GM21423 (cell line): ENCODE data around the gene PPY.
"Not testable (repeated sequence)": the region's sequence is repeated elsewhere in the genome, so short reads cannot be mapped to it uniquely, and the experiment has no call there.

ENCODE experiments used
- ATAC-seq: cut with Tn5 transposase; IDR thresholded peaks from one replicate; pipeline ENCODE4 v1.9.1; 2021; ENCODE audit warnings: mild to moderate bottlenecking, moderate library complexity; ENCODE audit not compliant: unreplicated experiment

PPY gene, protein sequence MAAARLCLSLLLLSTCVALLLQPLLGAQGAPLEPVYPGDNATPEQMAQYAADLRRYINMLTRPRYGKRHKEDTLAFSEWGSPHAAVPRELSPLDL

DNA sequence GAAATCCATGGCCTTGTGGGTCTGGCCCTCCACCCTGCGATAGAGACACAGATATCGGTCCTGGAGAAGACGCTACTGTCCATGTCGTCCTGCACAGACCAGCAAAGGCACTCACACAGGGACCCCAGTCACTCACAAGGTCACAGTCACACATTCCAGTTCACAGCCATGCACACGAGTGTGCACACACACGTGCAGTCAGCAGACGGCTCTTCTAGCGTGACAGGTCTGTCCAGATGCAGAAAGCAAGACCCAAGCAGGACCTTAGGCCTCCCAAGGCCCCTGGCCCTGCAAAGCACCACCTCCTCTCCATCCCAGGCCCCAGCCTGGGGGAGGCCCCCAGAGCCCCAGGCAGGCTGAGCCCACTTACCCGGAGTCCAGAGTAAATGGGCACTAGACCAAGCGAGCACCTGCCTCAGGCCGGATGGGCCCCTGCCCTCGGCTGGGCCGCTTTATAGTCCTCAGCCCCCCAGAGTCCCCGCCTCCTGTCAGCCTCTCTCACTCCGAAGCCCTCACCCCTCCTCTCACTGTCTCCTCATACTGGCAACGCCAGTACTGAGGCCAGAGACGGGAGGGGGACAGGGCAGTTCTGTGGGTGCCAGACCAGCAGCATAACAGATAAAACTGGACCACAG lies at the start of gene PPY:
TSS of gene PPY (minus strand) at position 426 of the 635 bp plus-strand sequence. CDS start 822 bp downstream, outside the sequence.
- ATAC-seq: no peak

DNA sequence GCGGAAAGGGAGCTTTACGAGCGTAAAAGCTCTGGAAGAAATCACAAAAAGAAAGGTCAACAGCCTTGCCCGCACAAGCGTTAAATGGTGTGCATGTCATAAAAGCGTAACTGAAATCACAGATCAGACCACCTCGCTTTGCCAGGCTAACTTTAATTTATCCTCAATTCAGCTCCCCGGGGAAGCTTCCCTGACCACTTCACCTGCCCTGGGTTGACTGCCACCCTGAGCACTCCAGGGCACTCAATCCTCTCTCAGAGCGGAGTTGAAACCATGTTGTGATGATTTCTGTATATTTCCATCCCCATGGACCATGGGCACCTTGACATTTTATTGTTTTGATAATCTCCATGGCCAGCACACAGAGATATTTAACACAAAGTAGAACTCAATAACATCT lies 46.0 kb upstream of the PPY start:
- ATAC-seq: no peak

DNA sequence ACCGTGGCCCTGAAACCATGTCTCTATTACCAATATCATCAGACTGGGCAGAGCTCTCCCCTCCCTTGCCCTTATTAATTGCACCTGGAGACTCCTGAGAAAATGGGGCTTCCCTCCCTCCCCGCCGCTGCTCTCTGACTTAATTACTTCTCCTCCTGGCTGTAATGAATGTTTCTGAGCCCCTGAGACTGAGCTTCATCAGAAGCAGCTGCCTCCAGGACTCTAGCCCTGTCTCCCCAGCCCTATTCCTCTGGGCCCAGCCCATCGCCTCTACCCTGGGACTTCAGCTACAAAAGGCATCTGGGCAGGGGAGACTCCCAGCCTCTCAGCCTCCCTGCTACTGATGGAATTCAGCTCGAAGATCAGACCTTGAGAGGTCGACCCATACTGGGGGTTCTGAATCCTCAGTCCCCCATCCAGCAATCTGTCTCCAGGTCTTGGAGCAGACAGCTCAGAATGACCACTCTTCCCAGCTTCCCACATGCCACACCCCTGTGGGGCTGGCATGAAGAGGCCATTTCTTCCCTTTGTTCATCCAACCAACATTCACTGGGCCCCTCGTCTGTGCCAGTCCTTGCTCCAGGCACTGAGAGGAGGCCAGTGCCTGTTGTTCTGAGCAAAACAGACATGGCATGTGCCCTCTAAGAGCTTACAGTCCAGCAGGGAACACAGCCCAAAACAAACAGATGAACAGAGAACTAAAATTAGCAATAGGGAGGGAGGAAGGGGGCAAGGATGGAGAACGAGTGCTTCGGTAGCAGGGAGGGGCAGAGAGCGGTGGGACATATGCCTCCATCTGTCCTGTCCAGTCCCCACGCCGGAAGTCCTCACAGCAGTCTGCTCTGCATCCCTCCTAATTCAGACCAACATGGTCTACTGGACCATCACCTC lies 45.1 kb upstream of the PPY start:
- no peak for ATAC-seq

DNA sequence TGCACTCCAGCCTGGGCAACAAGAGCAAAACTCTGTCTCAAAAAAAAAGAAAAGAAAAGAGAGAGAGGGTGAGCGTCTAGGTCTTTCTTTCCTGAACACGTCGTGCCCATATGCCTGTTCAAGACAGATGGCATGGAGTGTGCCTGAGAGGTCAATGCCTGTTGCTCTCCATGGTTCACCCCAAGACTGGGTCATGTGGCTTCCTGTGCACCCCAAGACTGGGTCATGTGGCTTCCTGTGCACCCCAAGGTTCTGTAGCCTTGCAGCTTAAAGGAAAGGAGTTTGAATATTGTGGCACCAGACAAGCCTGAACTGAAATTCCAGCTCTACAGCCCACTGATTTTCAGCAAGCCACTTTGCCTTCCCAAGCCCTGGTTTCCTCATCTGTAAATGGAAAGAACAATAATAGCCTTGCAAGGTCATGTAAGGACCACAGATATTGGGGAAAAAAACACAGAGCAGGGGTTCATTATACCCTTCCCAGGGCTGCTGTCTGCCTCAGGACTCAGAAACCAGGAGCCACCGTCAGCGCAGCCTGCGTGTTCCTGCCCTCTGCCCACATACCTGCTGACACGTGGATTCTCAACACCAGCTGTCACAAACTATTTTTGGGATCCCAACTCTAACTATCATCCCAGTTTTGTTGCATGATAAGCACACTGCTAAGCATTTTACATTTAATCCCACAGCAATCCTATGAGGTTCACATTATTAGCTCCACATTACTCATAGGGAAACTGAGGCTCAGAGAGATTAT lies 44.1 kb upstream of the PPY start:
- ATAC-seq: no peak

DNA sequence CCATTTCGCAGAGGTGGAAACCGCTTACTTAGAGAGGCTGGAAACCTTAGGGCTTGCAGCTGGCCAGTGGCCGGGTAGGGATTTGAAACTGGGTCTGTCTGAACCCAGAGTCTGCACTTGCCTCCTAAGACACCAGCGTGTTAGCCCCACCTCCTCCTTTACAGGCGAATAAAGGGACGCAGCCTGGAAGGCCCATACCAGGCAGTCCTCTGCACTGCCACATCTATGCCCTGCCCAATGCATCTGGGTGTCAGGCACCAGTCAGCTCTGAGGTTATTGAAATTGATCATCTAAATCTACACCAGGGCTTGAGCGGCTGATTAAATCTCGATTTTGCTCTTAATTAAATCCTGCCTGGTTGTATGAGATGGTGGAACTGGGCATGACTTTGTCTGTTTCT lies 42.2 kb upstream of the PPY start:
- no peak for ATAC-seq

DNA sequence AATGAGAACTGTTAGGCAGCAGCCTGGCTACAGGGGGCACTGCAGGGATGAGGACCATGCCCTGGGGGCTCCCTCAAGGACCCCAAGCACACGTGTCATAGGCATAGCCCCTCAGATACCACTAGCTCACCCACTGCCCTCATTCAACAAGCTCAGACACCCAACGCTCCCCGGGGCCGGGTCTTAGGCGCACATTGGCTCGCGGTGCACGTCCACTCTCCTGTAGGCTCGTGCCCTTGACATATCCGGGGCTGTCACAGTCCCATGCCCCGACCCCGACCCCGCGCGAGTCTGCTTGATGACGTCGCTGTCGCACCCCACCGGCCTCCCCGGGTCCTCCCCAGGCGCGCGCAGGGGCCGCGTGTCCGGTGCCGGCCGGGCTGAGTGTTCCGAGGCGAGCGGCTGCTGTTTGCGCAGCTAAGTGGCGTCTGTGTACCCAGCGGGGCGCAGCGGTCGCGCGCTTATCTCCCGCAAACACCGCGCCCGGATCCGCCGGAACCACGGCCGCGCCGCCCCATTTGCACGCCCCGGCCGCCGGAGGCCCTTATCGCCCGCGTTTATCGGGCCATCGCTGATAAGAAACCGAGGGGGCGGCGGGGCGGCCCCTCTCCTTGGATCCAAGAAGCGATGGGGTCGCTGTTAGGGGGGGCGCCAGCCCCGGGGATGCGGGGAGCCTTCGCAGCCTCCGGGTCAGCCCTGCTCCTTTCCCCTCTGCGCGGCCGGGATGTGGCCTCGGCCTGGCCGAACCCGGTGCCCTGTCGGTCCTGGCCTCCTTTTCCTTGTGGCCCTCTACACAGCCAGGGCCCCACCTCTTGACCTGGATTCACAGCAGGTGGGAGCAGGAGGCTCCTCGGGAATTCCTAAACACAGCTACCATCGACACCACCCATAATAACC lies 41.5 kb upstream of the PPY start:
- ATAC-seq: no peak

DNA sequence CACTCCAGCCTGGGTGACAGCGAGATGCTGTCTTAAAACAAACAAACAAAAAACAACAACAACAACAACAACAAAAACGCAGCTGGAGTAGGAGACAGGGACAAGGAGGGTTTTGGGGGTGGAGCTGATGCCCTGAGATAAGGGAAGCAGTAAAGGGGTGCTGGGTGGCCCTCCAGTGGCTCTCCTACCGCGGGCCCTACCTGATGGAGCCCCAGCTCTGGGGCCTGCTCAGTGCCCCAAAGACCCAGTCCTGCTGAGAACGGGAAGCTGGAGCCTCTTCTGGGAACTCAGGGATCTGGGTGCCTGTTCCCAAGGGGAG lies 40.9 kb upstream of the PPY start:
- no peak for ATAC-seq

DNA sequence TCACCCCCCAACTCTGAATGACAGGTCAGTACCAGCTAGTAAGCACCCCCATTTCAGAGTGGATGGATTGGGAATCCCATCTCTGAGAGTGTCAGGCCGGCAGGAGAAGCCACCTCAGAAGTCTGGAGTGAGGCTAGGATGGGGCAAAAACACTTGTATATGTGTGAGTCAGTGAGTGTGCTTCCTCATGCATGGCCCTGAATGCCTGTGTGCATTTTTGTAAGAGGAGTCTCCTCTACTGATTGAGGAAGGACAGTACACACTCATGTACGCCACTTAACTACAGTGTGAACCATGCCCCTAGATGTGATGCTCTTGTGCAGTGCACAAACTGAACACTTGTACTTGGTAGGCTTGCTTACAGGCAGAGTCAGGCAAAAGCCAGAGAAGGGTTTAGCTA lies 39.9 kb upstream of the PPY start:
- no peak for ATAC-seq

DNA sequence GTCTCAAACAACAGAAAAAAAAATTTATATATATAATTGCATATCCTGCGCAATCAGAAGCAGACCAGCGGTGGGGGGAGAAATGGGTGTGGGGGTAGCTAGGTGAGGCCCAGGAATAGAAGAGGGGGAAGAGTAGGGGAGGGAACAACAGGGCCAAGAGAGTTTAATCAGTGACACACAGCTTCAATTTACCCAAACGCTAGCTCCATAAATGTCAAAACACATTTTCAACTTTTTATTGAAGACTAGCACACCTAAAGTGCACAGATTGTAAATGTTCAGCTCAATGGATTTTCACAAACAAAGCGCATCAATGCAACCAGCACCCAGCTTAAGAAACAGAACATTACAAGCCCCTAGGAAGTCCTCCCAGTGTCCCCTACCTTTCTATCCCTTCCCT lies 37.4 kb upstream of the PPY start:
- no peak for ATAC-seq

DNA sequence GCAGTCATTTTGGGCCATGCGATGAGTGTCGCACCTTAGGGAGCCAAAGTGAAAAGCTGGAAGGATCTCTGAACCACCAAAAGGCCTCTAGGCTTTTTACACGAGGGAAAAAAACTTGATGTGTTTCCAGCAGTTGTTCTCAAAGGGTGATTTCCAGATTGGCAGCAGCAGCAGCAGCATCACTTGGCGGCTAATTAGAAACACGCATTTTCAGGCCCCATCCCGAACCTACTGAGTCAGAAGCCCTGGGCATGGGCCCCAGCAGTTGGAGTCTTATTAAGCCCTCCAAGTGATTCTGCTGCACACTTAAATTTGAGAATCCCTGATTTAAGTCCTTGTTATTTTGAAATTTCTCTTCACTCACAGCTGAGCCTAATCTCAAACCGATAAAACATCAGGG lies 36.7 kb upstream of the PPY start:
- ATAC-seq: no peak

DNA sequence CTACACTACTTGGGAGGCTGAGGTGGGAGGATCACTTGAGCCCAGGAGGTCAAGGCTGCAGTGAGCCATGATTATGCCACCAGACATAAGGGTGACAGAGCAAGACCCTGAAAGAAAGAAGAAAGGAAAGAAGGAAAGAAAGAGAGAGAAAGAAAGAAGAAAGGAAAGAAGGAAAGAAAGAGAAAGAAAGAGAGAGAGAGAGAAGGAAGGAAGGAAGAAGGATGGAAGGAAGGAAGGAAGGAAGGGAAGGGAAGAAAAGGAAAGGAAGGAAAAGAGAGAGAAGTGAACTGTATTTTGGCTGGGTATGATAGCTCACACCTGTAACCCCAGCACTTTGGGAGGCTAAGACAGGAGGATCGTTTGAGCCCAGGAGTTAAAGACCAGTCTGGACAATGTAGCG lies 35.8 kb upstream of the PPY start:
- ATAC-seq: no peak

DNA sequence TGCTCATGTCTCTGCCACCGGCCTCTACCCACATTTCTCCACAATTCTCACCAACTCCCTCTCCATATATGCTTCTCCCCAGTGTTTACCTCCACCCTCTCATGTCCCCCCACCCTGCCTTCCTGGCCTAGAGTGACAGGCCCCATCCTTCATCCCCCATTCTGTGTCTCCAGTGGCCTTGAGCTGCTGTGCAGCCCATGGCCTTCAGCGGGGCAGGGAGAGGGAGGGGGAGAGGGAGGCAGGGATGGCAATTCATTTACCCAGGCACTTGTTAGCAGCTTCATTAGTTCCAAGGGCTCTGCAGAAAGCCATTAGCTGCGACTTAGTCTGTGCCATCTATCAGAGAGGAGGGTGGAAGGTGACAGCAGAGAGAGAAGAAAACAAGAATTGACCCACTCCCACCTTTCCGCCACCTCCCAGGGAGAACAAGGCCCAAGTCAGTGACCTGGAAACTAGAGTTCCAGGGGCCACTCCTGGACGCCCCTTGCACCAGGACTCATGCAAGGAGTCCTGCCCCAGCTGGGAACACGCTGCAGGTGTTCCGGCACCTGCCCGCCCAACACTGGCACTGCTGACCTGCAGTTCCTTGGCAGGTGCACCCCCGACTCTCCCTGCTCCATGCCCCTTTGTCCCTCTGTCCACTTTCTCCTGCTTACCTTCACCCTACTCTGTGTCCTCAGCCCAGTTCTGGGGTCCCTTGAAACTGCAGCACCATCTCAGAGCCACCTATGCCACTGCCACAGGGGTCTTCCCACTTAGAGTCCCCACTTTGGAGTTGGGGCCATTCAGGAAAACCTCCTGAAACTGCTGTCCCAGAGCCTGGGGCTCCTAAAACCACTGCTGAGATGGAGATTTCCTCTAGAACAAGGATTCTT lies 34.9 kb upstream of the PPY start:
- no peak for ATAC-seq

DNA sequence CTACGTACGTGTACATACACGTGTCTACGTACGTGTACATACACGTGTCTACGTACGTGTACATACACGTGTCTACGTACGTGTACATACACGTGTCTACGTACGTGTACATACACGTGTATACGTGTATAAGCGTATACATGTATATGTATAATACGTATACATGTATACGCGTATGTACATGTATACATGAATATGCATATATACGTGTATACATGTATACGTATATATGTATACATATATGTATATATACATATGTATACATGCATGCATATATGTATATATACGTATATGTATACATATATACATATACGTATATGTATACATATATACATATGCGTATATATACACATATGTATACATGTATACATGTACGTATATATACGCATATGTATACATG lies 33.6 kb upstream of the PPY start:
- ATAC-seq: no peak

DNA sequence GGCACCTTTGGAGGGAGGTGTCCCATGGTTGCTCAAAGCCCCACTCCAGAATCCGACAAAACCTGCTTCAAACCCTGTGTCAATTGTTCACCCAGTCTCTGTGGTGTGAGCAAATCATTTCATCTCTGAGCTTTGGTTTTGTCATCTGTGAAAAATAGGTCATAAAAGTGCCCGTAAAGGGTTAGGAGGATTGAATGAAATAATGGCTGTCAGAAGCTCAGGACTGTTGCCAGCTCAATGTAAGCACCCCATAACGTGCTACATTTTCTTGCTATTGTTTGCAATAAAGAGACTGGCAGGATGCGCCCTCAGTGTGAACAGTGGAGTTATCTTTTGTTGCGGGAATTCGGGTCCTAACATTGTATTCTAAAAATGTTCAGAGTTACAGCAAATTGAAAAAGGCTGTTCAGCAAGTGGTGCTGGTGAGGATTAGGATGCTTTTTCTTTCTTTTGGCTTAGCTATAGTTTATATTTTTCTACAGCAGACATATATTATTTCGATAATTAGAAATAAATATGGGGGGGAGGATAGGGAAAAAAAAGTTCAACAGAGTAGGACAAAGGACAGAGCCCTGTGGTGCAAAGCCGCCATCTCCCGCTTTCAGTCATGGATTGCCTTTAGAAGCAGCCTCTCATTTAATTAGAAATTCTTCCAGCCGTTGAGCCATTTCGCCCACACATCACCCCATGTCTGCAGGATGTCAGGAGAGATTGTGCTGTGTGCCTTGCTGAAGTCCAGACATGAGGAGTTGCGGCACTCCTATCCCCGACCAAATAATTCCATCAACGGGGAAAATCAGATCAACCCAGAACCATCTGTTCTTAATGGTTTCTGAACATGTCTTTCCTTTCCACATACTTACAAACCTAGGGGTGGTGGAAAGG lies 32.3 kb upstream of the PPY start:
- ATAC-seq: no peak

DNA sequence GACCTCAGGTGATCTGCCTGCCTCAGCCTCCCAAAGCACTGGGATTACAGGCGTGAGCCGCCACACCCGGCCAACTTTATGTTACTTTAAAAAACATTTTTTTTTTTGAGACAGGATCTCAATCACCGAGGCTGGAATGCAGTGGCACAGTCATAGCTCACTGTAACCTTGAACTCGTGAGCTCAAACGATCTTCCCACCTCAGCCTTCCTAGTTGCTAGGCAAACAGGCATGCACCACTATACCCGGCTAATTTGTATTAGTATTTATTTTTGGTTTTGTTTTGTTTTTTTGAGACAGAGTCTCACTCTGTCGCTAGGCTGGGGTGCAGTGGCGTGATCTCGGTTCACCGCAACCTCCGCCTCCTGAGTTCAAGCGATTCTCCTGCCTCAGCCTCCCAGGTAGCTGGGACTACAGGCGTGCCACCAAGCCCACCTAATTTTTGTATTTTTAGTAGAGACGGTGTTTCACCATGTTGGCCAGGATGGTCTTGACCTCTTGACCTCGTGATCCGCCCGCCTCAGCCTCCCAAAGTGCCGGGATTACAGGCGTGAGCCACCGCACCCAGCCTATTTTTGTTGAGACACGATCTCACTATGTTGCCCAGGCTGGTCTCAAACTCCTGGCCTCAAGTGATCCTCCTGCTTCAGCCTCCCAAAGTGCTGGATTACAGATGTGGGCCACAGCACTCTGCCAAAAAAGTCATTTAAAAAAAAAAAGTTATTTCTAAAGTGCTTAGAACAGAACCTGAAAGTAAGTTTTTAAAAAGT lies 30.4 kb upstream of the PPY start:
- ATAC-seq: not testable (repeated sequence)

DNA sequence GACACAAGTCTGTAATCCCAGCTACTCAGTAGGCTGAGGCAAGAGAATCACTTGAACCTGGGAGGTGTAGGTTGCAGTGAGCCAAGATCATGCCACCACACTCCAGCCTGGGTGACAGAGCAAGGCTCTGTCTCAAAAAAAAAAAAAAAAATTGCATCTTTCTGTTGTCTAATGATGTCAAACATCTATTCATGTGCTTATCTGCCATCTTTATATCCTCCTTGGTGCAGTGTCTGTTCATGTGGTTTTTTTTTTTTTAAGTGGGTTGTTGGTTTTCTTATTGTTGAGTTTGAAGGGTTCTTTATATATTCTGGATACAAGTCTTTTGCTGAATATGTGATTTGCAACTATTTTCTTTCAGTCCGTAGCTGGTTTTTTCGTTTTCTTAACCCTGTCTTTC lies 29.2 kb upstream of the PPY start:
- not testable (repeated sequence) for ATAC-seq

DNA sequence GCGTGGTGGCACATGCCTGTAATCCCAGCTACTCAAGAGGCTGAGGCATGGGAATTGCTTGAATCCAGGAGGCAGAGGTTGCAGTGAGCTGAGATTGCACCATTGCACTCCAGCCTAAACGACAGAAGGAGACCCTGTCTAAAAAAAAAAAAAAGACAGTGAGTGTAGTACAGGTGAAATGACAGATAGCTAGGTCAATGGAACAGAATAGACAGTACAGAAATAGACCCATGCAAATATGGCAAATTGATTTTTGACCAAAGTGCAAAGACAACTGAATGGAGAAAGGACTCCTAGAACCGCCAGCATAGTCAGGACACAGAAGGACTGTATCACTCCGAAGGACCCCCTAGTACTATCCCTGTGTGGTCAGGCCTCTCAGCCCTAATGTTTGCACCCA lies 28.1 kb upstream of the PPY start:
- ATAC-seq: no peak

DNA sequence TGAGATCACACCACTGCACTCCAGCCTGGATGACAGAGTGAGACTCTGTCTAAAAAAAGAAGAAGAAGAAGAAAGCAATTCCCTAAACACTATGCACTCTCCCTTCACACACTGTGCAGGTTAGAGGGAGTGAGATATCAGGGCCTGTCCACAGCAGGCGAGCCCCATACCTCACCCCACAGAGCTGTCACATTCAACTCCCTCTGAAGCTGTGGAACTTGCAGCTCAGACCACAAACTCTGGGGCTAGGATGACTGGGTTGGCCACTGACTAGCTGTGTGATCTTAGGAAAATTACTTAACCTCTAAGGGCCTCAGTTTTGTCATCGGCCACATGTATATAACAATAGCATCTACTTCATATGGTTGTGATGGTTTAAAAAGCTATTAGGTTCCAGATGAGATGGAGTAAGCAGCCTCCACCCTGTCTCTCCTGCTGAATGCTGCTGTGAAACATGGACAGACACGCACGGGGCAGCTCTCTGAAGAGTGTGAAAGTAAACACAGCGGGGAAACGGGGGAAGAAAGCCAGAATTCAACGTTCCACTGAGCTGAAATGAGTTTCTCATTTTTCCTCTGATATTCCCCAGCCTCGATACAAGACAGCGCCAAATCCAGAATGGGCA lies 25.1 kb upstream of the PPY start:
- no peak for ATAC-seq
